ENCODE data around the gene SYTL1.

The SYTL1 gene

DNA sequence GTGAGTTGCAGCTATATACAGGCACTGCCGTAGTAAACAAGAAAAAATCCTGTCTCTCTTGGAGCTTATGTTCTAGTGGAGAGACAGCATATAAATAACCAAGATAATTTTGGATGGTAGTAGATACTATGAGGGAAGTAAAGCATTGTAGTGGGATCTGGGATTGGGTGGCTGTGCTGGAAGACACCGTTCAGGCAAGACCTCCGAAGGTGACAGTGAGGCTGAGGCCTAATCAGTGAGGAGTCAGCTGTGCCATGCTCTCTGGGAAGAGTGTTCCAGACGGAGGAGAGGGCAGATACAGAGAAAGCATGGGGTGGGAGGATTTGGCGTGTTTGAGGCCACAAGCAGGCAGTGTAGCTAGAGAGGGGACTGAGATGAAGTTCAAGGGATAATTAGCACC lies 13.9 kb upstream of the SYTL1 start:
- Histone ChIP-seq H3K4me3 (ENCODE audit: low read depth in 1 of 2, low read length in 2 of 2) (no peak overlapping the region), H3K27me3 (ENCODE audit: insufficient read depth, low read length, poor library complexity) (no peaks in the 10 kb centered on the region), H3K4me2 (ENCODE audit: insufficient read depth, low read length) (peak overlapping the region; percentile 17; the same call in 1 of the 2 replicates), H3K9ac (ENCODE audit: low read depth, low read length) (no peak overlapping the region), H3K27ac (ENCODE audit: low read length) (no peak overlapping the region), H2AFZ (ENCODE audit: low read depth, low read length) (no peak overlapping the region), H3K4me1 (ENCODE audit: insufficient read depth, low read length) (peaks cover 30% of the 10 kb centered on the region), H3K36me3 (ENCODE audit: insufficient read depth, low read length) (peaks cover 81% of the 10 kb centered on the region), H3K79me2 (ENCODE audit: insufficient read depth, low read length) (peaks cover 66% of the 10 kb centered on the region), H3K9me3 (ENCODE audit: insufficient read depth, low read length, severe bottlenecking) (no peaks in the 10 kb centered on the region), H4K20me1 (ENCODE audit: insufficient read depth, low read length) (peaks cover 53% of the 10 kb centered on the region)
- ATAC-seq (ENCODE audit: insufficient read depth, low read depth) (no peak), DNase-seq (no peak)
- TF ChIP-seq EZH2 (IDR thresholded peaks at IDR 0.05; ENCODE audit: borderline replicate concordance, low read depth, low read length, severe bottlenecking) (no peak), CTCF (IDR thresholded peaks at IDR 0.05; ENCODE audit: borderline replicate concordance, extremely low read depth, low read length, poor library complexity, severe bottlenecking) (no peak)

DNA sequence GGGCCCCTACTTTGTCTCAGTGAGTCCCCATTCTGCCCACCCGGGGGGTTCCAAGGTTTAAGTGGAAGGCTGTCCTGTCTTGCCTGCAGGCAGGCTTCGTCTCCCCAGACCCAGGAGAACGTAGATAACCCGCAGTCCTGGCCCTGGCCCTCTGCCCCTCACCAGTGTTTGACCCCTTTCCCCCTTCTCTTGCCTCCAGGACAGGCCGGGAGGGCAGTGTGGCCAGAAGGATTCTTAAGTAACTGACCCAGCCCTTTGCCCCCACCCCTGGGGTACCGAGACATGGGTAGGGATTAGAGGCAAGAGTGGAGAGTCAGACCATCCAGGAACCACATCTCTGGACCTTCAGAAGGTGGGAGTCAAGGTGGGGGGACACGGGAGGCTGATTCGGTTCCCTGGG lies 11.0 kb upstream of the SYTL1 start:
- no peak overlapping the region for H3K4me2 ChIP-seq (ENCODE audit: insufficient read depth, low read length)
- H2AFZ ChIP-seq (ENCODE audit: low read depth, low read length), result no peak overlapping the region
- no peak overlapping the region for H3K4me3 ChIP-seq (ENCODE audit: low read depth in 1 of 2, low read length in 2 of 2)
- peaks cover 41% of the 10 kb centered on the region for H4K20me1 ChIP-seq (ENCODE audit: insufficient read depth, low read length)
- ATAC-seq (ENCODE audit: insufficient read depth, low read depth) (no peak), DNase-seq (no peak)
- H3K79me2 ChIP-seq (ENCODE audit: insufficient read depth, low read length), result peaks cover 39% of the 10 kb centered on the region
- no peaks in the 10 kb centered on the region for H3K9me3 ChIP-seq (ENCODE audit: insufficient read depth, low read length, severe bottlenecking)
- peaks cover 3% of the 10 kb centered on the region; the same call in 1 of the 2 replicates for H3K4me1 ChIP-seq (ENCODE audit: insufficient read depth, low read length)
- TF ChIP-seq EZH2 (IDR thresholded peaks at IDR 0.05; ENCODE audit: borderline replicate concordance, low read depth, low read length, severe bottlenecking) (no peak), CTCF (IDR thresholded peaks at IDR 0.05; ENCODE audit: borderline replicate concordance, extremely low read depth, low read length, poor library complexity, severe bottlenecking) (no peak)
- no peaks in the 10 kb centered on the region for H3K27me3 ChIP-seq (ENCODE audit: insufficient read depth, low read length, poor library complexity)
- H3K36me3 ChIP-seq (ENCODE audit: insufficient read depth, low read length), result peaks cover 89% of the 10 kb centered on the region
- H3K27ac ChIP-seq (ENCODE audit: low read length), result no peak overlapping the region
- no peak overlapping the region for H3K9ac ChIP-seq (ENCODE audit: low read depth, low read length)

DNA sequence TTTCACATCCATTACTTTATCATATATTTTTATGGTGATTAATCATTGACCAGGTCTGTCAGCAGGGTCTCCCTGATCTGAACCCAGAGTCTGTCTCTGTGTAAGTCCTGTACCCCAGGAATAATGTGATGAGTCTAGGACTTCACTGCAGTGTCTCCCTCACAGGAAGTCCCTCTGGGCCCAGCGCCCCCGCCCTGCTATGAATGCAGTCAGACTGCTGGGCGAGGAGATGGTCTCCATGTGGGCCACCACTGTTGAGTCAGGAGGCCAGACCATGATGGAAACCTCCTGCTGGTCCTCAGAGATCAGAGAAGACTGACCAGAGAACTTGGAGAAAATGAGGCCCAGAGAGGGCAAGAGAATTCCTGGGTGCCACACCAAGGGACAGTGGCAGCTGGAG lies 10.4 kb upstream of the SYTL1 start:
- no peak overlapping the region for H3K4me3 ChIP-seq (ENCODE audit: low read depth in 1 of 2, low read length in 2 of 2)
- H2AFZ ChIP-seq (ENCODE audit: low read depth, low read length), result no peak overlapping the region
- H3K27me3 ChIP-seq (ENCODE audit: insufficient read depth, low read length, poor library complexity), result no peaks in the 10 kb centered on the region
- ATAC-seq (ENCODE audit: insufficient read depth, low read depth) (no peak), DNase-seq (no peak)
- H4K20me1 ChIP-seq (ENCODE audit: insufficient read depth, low read length), result peaks cover 41% of the 10 kb centered on the region
- H3K36me3 ChIP-seq (ENCODE audit: insufficient read depth, low read length), result peaks cover 89% of the 10 kb centered on the region
- no peak overlapping the region for H3K27ac ChIP-seq (ENCODE audit: low read length)
- no peaks in the 10 kb centered on the region for H3K4me1 ChIP-seq (ENCODE audit: insufficient read depth, low read length)
- no peak overlapping the region for H3K9ac ChIP-seq (ENCODE audit: low read depth, low read length)
- H3K9me3 ChIP-seq (ENCODE audit: insufficient read depth, low read length, severe bottlenecking), result no peaks in the 10 kb centered on the region
- peaks cover 32% of the 10 kb centered on the region for H3K79me2 ChIP-seq (ENCODE audit: insufficient read depth, low read length)
- TF ChIP-seq CTCF (IDR thresholded peaks at IDR 0.05; ENCODE audit: borderline replicate concordance, extremely low read depth, low read length, poor library complexity, severe bottlenecking) (no peak), EZH2 (IDR thresholded peaks at IDR 0.05; ENCODE audit: borderline replicate concordance, low read depth, low read length, severe bottlenecking) (no peak)
- H3K4me2 ChIP-seq (ENCODE audit: insufficient read depth, low read length), result no peak overlapping the region

GRCh38 chr1:27331922-27332321 lies 9.9 kb upstream of the SYTL1 start:
- TF ChIP-seq CTCF (IDR thresholded peaks at IDR 0.05; ENCODE audit: borderline replicate concordance, extremely low read depth, low read length, poor library complexity, severe bottlenecking), result no peak
- no peak for TF ChIP-seq EZH2 (IDR thresholded peaks at IDR 0.05; ENCODE audit: borderline replicate concordance, low read depth, low read length, severe bottlenecking)
- H2AFZ ChIP-seq (ENCODE audit: low read depth, low read length), result no peak overlapping the region
- ATAC-seq (ENCODE audit: insufficient read depth, low read depth) (no peak), DNase-seq (no peak)
- H3K9ac ChIP-seq (ENCODE audit: low read depth, low read length), result no peak overlapping the region
- no peak overlapping the region for H3K4me2 ChIP-seq (ENCODE audit: insufficient read depth, low read length)
- no peaks in the 10 kb centered on the region for H3K4me1 ChIP-seq (ENCODE audit: insufficient read depth, low read length)
- no peaks in the 10 kb centered on the region for H3K9me3 ChIP-seq (ENCODE audit: insufficient read depth, low read length, severe bottlenecking)
- H3K27me3 ChIP-seq (ENCODE audit: insufficient read depth, low read length, poor library complexity), result no peaks in the 10 kb centered on the region
- H3K4me3 ChIP-seq (ENCODE audit: low read depth in 1 of 2, low read length in 2 of 2), result no peak overlapping the region
- H3K36me3 ChIP-seq (ENCODE audit: insufficient read depth, low read length), result peaks cover 89% of the 10 kb centered on the region
- no peak overlapping the region for H3K27ac ChIP-seq (ENCODE audit: low read length)
- peaks cover 28% of the 10 kb centered on the region for H3K79me2 ChIP-seq (ENCODE audit: insufficient read depth, low read length)
- peaks cover 37% of the 10 kb centered on the region for H4K20me1 ChIP-seq (ENCODE audit: insufficient read depth, low read length)
